ENCODE results near the gene AP1S1. TPM values are rescaled to one million over a fixed set of nuclear protein-coding genes. Genes with fewer than 3 reads are reported as not detected.

The AP1S1 gene
- total and polyA plus RNA-seq, 2 of the 13 experiments (the other 11 are each of a cell fraction or from before 2014, with no cell fraction given) = 57.5 to 68.1 TPM

- TF ChIP-seq ELK4 (CRISPR knock-in tag; IDR thresholded peaks at IDR 0.05; ENCODE audit: borderline replicate concordance) = no peak
- no peak for TF ChIP-seq PBX3 (CRISPR knock-in tag; IDR thresholded peaks at IDR 0.05; ENCODE audit: borderline replicate concordance)
- TF ChIP-seq ZMAT5 (CRISPR knock-in tag; IDR thresholded peaks at IDR 0.05; ENCODE audit: borderline replicate concordance, low read depth) = no peak
- peak; percentile 47; the same call in 1 of the 2 replicates for TF ChIP-seq SPEN (CRISPR knock-in tag; IDR thresholded peaks at IDR 0.05; ENCODE audit: low read depth)
- no peak for TF ChIP-seq SNAPC2 (CRISPR knock-in tag; IDR thresholded peaks at IDR 0.05)
- peak; percentile 81 for TF ChIP-seq MEF2D (CRISPR knock-in tag; IDR thresholded peaks at IDR 0.05)
- TF ChIP-seq HOXA9 (CRISPR knock-in tag; IDR thresholded peaks at IDR 0.05; ENCODE audit: borderline replicate concordance) = no peak
- no peak for TF ChIP-seq EED (CRISPR knock-in tag; IDR thresholded peaks at IDR 0.05)
- TF ChIP-seq HOXA5 (CRISPR knock-in tag; IDR thresholded peaks at IDR 0.05) = no peak; the same call in 1 of the 2 replicates
- no peak for TF ChIP-seq PHF5A (CRISPR knock-in tag; IDR thresholded peaks at IDR 0.05; ENCODE audit: low read depth, unreplicated experiment)
- TF ChIP-seq ZNF33A (CRISPR knock-in tag; IDR thresholded peaks at IDR 0.05; ENCODE audit: borderline replicate concordance) = no peak
- TF ChIP-seq REST (IDR thresholded peaks at IDR 0.05; ENCODE audit: borderline replicate concordance in 1 of 2, low read depth in 1 of 2, low read length in 2 of 2) = peak in 1 of 2 experiments; percentile 38; a peak in 1 of 4 replicates
- TF ChIP-seq ZNF138 (CRISPR knock-in tag; IDR thresholded peaks at IDR 0.05; ENCODE audit: low read depth) = no peak
- no peak for TF ChIP-seq KDM1A (CRISPR knock-in tag; IDR thresholded peaks at IDR 0.05)
- TF ChIP-seq ZNF761 (CRISPR knock-in tag; conservative IDR thresholded peaks at IDR 0.05) = 0 out of 2 replicates have a peak, but pooled peaks have one; percentile 36
- no peak for TF ChIP-seq E2F1 (CRISPR knock-in tag; IDR thresholded peaks at IDR 0.05)
- no peak for TF ChIP-seq TBP (CRISPR knock-in tag; IDR thresholded peaks at IDR 0.05)
These were observed 32.0 kb upstream of the AP1S1 start (continued) for GRCh38 chr7:101121991-101122932.

Data from HepG2 (cell line).